Measurements from ENCODE around the gene GARIN3. TPM values are rescaled to one million over a fixed set of nuclear protein-coding genes. Genes with fewer than 3 reads are reported as not detected.

GARIN3 gene
- polyA plus RNA-seq, 1 of the 3 experiments (the other 2 are of a cell fraction) = not detected

DNA sequence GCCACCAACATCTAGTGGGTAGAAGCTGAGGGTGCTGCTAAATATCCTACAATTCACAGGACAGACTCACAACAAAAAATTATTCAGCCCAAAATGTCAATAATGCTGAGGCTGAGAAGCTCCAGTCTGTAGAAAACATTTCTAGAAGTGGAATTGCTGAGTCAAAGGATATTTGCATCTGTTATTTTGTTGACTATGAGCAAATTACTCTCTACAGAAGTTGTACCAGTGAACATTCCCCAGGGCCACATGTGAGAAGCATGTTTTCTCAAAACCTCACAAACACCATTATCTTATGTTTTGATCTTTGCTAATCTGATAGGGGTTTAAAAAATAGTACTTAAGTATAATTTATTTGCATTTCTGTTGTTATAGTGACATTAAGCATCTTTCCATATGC, 30.0 kb upstream of the GARIN3 start:
- CTCF ChIA-PET = no interaction called here

DNA sequence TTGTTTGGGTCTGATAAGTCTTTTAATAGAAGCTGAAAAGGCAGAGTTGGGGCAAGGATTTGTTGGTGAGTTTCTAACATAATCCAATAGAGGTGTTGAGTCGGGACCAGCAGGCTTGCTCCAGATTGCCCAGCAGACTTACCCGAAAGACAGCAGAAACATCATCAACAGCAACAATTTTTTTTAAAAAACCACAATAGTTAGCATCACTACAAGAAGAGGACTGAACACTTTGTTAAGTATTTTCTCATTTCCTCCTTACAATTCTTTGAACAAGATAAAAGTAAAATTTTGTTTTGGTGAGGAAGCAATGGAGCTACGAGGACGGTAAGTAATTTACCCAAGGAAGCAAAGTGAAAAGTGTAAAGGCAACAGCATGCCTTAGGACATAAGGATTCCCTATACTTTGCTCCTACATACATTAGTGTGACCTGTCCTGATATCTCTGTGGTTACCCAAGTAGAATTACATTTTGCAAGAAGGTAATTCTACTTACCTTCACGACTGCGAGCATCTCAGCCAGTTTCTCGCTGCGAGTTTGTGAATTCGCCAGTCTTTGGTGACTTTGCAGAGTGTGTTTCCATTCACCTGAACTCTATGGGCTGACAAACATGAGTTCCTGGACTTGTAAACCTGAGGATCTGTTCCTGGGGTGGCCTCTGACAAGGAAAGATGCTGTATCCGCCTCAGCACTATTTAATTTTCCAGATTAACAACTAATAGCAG, 27.8 kb upstream of the GARIN3 start:
- CTCF ChIA-PET = no interaction called here
- WGBS (ENCODE audit: low lambda C conversion rate) = 51% methylated on average over 10 of the region's 10 CpGs

More for the DNA sequence above, 30.0 kb upstream of the GARIN3 start:
- Histone ChIP-seq H3K9me2 (no peaks in the 10 kb centered on the region), H3K9ac (no peak overlapping the region), H3K27me3 (ENCODE audit: insufficient read depth) (no peaks in the 10 kb centered on the region; the same call in 1 of the 2 replicates), H3K4me3 (ENCODE audit: low read depth in 2 of 2, low read length in 1 of 2) (no peak overlapping the region), H3K4me1 (ENCODE audit: control insufficient read depth in 1 of 2, insufficient read depth in 2 of 2, low read depth in 1 of 2, low read length in 1 of 2) (no peaks in the 10 kb centered on the region), H2AFZ (ENCODE audit: low read depth) (no peak overlapping the region), H3F3A (replicated peaks; ENCODE audit: insufficient read depth) (no peaks in the 10 kb centered on the region), H3K27ac (ENCODE audit: low read depth in 2 of 2, low read length in 1 of 2) (no peak overlapping the region), H3K4me2 (no peak overlapping the region), H4K20me1 (ENCODE audit: insufficient read depth) (no peaks in the 10 kb centered on the region), H3K9me3 (no peaks in the 10 kb centered on the region), H3K79me2 (ENCODE audit: insufficient read depth) (no peaks in the 10 kb centered on the region), H3K36me3 (replicated peaks in 1 of 2; ENCODE audit: control insufficient read depth in 1 of 2, insufficient read depth in 2 of 2, low read length in 1 of 2) (no peaks in the 10 kb centered on the region)
- POLR2A ChIA-PET = no interaction called here
- TF ChIP-seq POLR2AphosphoS5 (IDR thresholded peaks at IDR 0.05; ENCODE audit: low read depth, low read length) (no peak), TAF1 (IDR thresholded peaks at IDR 0.05; ENCODE audit: borderline replicate concordance, low read depth, low read length) (no peak), ELF1 (IDR thresholded peaks at IDR 0.05) (no peak), MXI1 (IDR thresholded peaks at IDR 0.05; ENCODE audit: low read depth, low read length) (no peak), RXRA (IDR thresholded peaks at IDR 0.05; ENCODE audit: borderline replicate concordance, low read depth) (no peak)
- TF ChIP-seq, protein P1, sequence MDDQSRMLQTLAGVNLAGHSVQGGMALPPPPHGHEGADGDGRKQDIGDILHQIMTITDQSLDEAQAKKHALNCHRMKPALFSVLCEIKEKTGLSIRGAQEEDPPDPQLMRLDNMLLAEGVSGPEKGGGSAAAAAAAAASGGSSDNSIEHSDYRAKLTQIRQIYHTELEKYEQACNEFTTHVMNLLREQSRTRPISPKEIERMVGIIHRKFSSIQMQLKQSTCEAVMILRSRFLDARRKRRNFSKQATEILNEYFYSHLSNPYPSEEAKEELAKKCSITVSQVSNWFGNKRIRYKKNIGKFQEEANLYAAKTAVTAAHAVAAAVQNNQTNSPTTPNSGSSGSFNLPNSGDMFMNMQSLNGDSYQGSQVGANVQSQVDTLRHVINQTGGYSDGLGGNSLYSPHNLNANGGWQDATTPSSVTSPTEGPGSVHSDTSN (IDR thresholded peaks at IDR 0.05) = no peak
- no peak for DNase-seq

More for the DNA sequence above, 27.8 kb upstream of the GARIN3 start:
- Histone ChIP-seq H3K9me3 (no peaks in the 10 kb centered on the region), H3K4me2 (no peak overlapping the region), H2AFZ (ENCODE audit: low read depth) (no peak overlapping the region), H4K20me1 (ENCODE audit: insufficient read depth) (no peaks in the 10 kb centered on the region), H3F3A (replicated peaks; ENCODE audit: insufficient read depth) (no peaks in the 10 kb centered on the region), H3K36me3 (replicated peaks in 1 of 2; ENCODE audit: control insufficient read depth in 1 of 2, insufficient read depth in 2 of 2, low read length in 1 of 2) (no peaks in the 10 kb centered on the region), H3K27ac (ENCODE audit: low read depth in 2 of 2, low read length in 1 of 2) (no peak overlapping the region), H3K4me1 (ENCODE audit: control insufficient read depth in 1 of 2, insufficient read depth in 2 of 2, low read depth in 1 of 2, low read length in 1 of 2) (no peaks in the 10 kb centered on the region), H3K79me2 (ENCODE audit: insufficient read depth) (no peaks in the 10 kb centered on the region), H3K9ac (no peak overlapping the region), H3K27me3 (ENCODE audit: insufficient read depth) (no peaks in the 10 kb centered on the region; the same call in 1 of the 2 replicates), H3K4me3 (ENCODE audit: low read depth in 2 of 2, low read length in 1 of 2) (no peak overlapping the region), H3K9me2 (no peaks in the 10 kb centered on the region)
- POLR2A ChIA-PET = no interaction called here
- TF ChIP-seq MAX (IDR thresholded peaks at IDR 0.05; ENCODE audit: low read depth) (no peak), FOSL2 (IDR thresholded peaks at IDR 0.05; ENCODE audit: borderline replicate concordance, low read depth) (no peak), NFIC (IDR thresholded peaks at IDR 0.05; ENCODE audit: borderline replicate concordance) (no peak), RFX5 (IDR thresholded peaks at IDR 0.05; ENCODE audit: low read length) (no peak), CHD2 (IDR thresholded peaks at IDR 0.05; ENCODE audit: low read length, partially characterized antibody) (no peak), NRF1 (IDR thresholded peaks at IDR 0.05; ENCODE audit: low read depth, low read length) (no peak), FOXJ3 (CRISPR knock-in tag; IDR thresholded peaks at IDR 0.05) (no peak), TCF12 (IDR thresholded peaks at IDR 0.05) (no peak), ZBTB33 (IDR thresholded peaks at IDR 0.05; ENCODE audit: borderline replicate concordance, low read depth) (no peak), FOXM1 (IDR thresholded peaks at IDR 0.05; ENCODE audit: low read depth) (no peak)
- TF ChIP-seq, protein P2, sequence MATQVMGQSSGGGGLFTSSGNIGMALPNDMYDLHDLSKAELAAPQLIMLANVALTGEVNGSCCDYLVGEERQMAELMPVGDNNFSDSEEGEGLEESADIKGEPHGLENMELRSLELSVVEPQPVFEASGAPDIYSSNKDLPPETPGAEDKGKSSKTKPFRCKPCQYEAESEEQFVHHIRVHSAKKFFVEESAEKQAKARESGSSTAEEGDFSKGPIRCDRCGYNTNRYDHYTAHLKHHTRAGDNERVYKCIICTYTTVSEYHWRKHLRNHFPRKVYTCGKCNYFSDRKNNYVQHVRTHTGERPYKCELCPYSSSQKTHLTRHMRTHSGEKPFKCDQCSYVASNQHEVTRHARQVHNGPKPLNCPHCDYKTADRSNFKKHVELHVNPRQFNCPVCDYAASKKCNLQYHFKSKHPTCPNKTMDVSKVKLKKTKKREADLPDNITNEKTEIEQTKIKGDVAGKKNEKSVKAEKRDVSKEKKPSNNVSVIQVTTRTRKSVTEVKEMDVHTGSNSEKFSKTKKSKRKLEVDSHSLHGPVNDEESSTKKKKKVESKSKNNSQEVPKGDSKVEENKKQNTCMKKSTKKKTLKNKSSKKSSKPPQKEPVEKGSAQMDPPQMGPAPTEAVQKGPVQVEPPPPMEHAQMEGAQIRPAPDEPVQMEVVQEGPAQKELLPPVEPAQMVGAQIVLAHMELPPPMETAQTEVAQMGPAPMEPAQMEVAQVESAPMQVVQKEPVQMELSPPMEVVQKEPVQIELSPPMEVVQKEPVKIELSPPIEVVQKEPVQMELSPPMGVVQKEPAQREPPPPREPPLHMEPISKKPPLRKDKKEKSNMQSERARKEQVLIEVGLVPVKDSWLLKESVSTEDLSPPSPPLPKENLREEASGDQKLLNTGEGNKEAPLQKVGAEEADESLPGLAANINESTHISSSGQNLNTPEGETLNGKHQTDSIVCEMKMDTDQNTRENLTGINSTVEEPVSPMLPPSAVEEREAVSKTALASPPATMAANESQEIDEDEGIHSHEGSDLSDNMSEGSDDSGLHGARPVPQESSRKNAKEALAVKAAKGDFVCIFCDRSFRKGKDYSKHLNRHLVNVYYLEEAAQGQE (IDR thresholded peaks at IDR 0.05; ENCODE audit: low read depth, low read length) = no peak
- TF ChIP-seq, protein P1 (IDR thresholded peaks at IDR 0.05) = no peak
- DNase-seq = no peak
